ENCODE data around the gene DNAJC5G.
"Not testable (repeated sequence)": the region's sequence is repeated elsewhere in the genome, so short reads cannot be mapped to it uniquely, and the experiment has no call there.

DNAJC5G gene

DNA sequence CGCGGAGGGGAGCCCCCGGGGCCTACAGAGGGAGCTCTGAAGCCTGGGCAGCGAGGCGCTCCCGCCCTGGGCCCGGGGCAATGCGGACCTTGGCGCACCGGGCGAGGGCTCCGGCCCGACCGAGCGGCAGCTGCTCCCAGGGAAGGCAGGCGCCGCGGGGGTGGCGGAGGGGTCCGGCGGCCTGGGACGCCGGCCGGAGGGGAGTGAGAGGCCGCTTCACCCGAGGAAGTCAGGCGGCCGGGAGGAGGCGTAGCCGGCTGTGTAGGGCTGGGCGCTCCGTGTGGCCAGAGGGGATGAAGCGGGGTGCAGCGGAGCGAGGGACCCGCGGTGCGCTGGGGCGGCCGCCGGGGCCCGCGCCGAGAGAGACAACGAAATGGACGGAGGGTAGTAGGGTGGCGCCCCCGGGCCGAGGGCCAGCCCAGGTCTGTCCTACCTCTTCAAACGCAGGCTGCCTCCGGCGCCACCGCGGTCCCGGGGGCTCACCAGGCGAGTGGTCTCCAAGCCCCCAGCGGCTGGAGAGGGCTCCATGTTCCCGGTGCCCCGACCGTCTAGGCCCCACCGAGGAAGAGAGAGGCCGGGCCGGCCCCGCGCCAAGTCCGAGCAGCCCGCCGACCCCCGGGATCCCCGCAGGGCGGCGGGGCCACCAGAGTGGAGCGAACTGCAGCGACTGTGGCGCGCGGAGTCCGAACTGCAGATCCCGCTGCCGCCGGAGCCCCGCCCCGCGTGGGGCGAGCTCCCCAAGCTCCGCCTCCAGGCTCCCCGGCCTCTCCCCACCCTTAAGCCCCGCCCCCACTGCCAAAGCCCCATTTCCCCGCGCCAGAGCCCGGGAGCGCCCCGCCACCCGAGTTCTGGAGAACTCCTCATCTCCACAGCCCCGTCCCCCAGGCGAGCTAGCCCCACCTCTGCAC is 12.6 kb upstream of the DNAJC5G start, which contains the start of gene SLC30A3:
SLC30A3 (minus strand) TSS at position 669 of the 908 bp plus-strand sequence; CDS start at position 528, 141 bp downstream.
- no peak for DNase-seq (ENCODE audit: low spot score)
- peak within 1 kb of the TSS in 1 of 2 donors; percentile 44 for H3K27ac ChIP-seq
- TF ChIP-seq, protein P1, sequence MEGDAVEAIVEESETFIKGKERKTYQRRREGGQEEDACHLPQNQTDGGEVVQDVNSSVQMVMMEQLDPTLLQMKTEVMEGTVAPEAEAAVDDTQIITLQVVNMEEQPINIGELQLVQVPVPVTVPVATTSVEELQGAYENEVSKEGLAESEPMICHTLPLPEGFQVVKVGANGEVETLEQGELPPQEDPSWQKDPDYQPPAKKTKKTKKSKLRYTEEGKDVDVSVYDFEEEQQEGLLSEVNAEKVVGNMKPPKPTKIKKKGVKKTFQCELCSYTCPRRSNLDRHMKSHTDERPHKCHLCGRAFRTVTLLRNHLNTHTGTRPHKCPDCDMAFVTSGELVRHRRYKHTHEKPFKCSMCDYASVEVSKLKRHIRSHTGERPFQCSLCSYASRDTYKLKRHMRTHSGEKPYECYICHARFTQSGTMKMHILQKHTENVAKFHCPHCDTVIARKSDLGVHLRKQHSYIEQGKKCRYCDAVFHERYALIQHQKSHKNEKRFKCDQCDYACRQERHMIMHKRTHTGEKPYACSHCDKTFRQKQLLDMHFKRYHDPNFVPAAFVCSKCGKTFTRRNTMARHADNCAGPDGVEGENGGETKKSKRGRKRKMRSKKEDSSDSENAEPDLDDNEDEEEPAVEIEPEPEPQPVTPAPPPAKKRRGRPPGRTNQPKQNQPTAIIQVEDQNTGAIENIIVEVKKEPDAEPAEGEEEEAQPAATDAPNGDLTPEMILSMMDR (IDR thresholded peaks at IDR 0.05): no peak
- peak within 1 kb of the TSS; percentile 66 for H3K4me3 ChIP-seq

GRCh38 chr2:27263287-27264252 is 11.7 kb upstream of the DNAJC5G start:
- Histone ChIP-seq H3K4me3 (peak overlapping the region; percentile 66), H3K27ac (no peak overlapping the region)
- TF ChIP-seq, protein P1 (IDR thresholded peaks at IDR 0.05): no peak
- DNase-seq (ENCODE audit: low spot score): no peak

- H3K4me3 ChIP-seq: peak overlapping the region; percentile 66
- TF ChIP-seq, protein P1 (IDR thresholded peaks at IDR 0.05): no peak
- no peak overlapping the region for H3K27ac ChIP-seq
- no peak for DNase-seq (ENCODE audit: low spot score)
Observed at GRCh38 chr2:27264253-27264752, 10.9 kb upstream of the DNAJC5G start.

GRCh38 chr2:27264753-27265535 is 10.3 kb upstream of the DNAJC5G start:
- no peak for DNase-seq (ENCODE audit: low spot score)
- Histone ChIP-seq H3K27ac (no peak overlapping the region), H3K4me3 (peak overlapping the region; percentile 66)
- TF ChIP-seq, protein P1 (IDR thresholded peaks at IDR 0.05): no peak

GRCh38 chr2:27265536-27265870 is 9.7 kb upstream of the DNAJC5G start:
- H3K4me3 ChIP-seq: no peak overlapping the region
- TF ChIP-seq, protein P1 (IDR thresholded peaks at IDR 0.05): no peak
- no peak overlapping the region for H3K27ac ChIP-seq
- no peak for DNase-seq (ENCODE audit: low spot score)

DNA sequence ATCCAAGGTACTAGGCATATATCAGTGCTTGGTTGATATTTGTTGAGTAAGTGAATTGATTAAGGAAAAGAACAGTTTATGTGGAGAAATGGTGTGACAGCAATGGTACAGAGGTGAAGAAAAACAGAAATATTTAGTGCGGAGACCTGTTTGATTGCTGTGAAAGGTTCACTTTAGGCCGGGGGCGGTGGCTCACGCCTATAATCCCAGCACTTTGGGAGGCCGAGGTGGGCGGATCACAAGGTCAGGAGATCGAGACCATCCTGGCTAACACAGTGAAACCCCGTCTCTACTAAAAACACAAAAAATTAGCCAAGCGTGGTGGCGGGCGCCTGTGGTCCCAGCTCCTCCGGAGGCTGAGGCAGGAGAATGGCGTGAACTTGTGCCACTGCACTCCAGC is 6.9 kb upstream of the DNAJC5G start:
- not testable (repeated sequence) for H3K27ac ChIP-seq; H3K4me3 ChIP-seq; DNase-seq (ENCODE audit: low spot score)

All from coronary artery (tissue), 2 donors.